ENCODE results near the gene PMVK. TPM values are rescaled to one million over a fixed set of nuclear protein-coding genes. Genes with fewer than 3 reads are reported as not detected.

The PMVK gene
- total RNA-seq, 4 donors from 2014 or later, result 15.0 to 28.2 (median 21.2) TPM

DNA sequence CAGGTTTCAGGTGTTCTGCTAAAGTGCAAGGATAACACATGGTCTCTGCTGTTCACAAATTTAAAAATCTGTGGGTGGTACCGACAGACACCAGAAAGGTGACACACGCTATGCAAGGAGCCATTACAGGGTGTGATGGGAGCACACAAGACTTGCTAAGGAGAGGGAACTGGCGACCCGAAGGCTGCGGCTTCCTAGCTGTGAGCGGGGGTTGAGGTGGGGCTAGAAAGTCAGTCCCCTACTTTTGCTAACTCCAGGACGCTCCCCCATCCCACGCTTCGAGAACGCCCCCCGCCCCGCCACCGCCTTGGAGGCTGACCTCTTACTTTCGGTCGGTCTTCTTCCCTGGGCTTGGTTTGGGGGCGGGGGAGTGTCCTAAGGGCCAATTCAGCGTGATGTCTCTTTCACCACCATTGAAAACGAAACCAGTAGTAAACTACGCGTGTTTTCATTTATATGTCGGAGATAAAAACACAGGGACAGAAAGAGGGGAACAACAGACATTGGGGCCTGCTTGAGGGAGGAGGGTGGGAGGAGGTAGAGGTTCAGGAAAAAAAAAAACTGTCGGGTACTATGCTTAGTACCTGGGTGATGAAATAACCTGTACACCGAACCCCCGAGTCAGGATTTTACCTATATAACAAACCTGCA is 39.0 kb upstream of the PMVK start:
- Histone ChIP-seq H3K27ac (peak overlapping the region; percentile 81 to 98 (median 95)), H3K9me3 (no peaks in the 10 kb centered on the region), H3K27me3 (no peaks in the 10 kb centered on the region), H3K36me3 (no peaks in the 10 kb centered on the region), H3K4me1 (peaks cover 26 to 38% of the 10 kb centered on the region in 2 donors), H3K4me3 (replicated peaks in 1 of 3) (peak overlapping the region; percentile 11 to 51 (median 16))
- WGBS, 2 donors, result 0 to 1% methylated on average over 24 of the region's 24 CpGs
- peak; percentile 63 to 66 for DNase-seq
- intact Hi-C loops (cut with DNase I), result no loop called here
- TF ChIP-seq, protein P1, sequence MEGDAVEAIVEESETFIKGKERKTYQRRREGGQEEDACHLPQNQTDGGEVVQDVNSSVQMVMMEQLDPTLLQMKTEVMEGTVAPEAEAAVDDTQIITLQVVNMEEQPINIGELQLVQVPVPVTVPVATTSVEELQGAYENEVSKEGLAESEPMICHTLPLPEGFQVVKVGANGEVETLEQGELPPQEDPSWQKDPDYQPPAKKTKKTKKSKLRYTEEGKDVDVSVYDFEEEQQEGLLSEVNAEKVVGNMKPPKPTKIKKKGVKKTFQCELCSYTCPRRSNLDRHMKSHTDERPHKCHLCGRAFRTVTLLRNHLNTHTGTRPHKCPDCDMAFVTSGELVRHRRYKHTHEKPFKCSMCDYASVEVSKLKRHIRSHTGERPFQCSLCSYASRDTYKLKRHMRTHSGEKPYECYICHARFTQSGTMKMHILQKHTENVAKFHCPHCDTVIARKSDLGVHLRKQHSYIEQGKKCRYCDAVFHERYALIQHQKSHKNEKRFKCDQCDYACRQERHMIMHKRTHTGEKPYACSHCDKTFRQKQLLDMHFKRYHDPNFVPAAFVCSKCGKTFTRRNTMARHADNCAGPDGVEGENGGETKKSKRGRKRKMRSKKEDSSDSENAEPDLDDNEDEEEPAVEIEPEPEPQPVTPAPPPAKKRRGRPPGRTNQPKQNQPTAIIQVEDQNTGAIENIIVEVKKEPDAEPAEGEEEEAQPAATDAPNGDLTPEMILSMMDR (IDR thresholded peaks at IDR 0.05), result no peak
- no peak for TF ChIP-seq POLR2A (IDR thresholded peaks at IDR 0.05)

DNA sequence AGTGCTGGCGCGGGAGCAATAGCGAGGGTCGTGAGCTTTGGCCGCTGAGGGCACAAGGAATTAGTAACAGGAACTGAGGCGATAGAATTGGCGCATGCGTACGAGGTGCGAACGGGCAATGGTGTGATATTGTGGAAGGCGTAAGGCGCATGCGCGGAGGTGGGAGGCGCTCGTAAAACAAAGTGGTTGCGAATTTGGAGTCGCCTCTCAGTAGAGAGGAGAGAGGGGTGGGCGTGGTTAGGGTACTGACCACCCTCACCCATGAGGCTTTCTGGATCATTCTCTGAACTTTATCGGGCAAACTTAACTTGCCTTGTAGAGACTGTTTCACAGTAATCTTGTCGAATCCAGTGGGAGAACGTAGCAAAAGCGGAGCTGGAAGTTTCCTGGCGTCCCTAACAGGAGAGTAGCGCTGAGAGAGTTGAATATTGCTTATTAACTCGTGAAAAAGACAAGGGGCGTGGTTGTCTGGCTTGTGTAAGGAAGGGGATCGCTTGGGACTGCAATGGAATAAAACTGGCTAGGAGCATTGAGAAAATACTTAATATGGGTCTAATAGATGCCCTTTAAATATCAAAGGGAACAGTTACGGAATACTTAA is 38.4 kb upstream of the PMVK start:
- Histone ChIP-seq H3K4me3 (replicated peaks in 1 of 3) (peak overlapping the region; percentile 11 to 51 (median 16)), H3K36me3 (no peaks in the 10 kb centered on the region), H3K27me3 (no peaks in the 10 kb centered on the region), H3K9me3 (no peaks in the 10 kb centered on the region), H3K4me1 (peaks cover 33 to 44% of the 10 kb centered on the region in 2 donors), H3K27ac (peak overlapping the region; percentile 81 to 98 (median 95))
- intact Hi-C loops (cut with DNase I), result loop anchor here (5.0 kb wide), 1 partner anchor 77 kb away; the partner anchor contains the start of gene ADAM15
- DNase-seq, result peak; percentile 96 to 97
- peak in 1 of 2 donors; percentile 84 for TF ChIP-seq POLR2A (IDR thresholded peaks at IDR 0.05)
- TF ChIP-seq, protein P1 (IDR thresholded peaks at IDR 0.05), result peak in 1 of 6 experiments; percentile 5
- 0 to 1% methylated on average over 30 of the region's 30 CpGs for WGBS, 2 donors

DNA sequence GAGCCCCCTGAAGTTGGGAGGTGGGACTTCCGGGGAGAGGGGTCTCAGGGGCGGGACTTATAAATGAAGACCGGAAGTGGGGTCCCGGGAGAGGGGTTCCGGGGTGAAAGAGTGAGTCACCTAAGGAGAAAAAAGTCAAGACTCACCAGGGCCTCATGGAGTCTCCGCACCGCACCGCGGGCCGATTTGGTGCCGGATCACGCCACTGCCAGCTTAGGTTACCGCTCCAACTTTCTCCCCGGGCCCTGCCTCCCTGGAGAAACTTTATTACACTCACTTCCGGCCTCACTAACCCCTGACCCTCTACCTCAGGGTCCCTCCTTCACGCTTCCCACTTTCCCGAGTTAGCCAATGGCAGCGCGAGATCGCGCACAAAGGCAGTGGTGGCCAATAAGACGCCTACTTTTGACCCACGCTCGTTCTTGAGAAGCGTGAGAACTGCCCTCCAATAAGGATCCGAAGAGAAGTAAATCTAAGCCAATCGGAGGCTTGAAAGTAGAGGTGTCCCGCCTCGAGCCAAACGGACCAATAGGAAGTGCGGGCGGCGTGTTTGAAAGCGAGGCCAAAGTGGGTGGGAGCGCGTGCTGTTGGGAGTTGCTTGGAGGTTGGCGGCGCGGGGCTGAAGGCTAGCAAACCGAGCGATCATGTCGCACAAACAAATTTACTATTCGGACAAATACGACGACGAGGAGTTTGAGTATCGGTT is 37.7 kb upstream of the PMVK start, which contains the start of gene CKS1B:
Gene CKS1B (plus strand): TSS at position 580 of the 706 bp plus-strand sequence. CDS start 65 bp downstream, at position 645.
- H3K9me3 ChIP-seq, result no peaks in the 10 kb centered on the region
- no peaks in the 10 kb centered on the region for H3K36me3 ChIP-seq
- H3K4me1 ChIP-seq, result peaks cover 37 to 51% of the 10 kb centered on the region in 2 donors
- peak within 1 kb of the TSS; percentile 16 to 73 (median 51) for H3K4me3 ChIP-seq (replicated peaks in 1 of 3)
- WGBS, 2 donors, result 0 to 1% methylated on average over 39 to 47 of the region's 47 CpGs
- intact Hi-C loops (cut with DNase I), result loop anchor here (5.0 kb wide), 1 partner anchor 78 kb away; the partner anchor contains the start of gene ADAM15
- TF ChIP-seq, protein P1 (IDR thresholded peaks at IDR 0.05), result no peak
- peak in 1 of 2 donors; percentile 55 for TF ChIP-seq POLR2A (IDR thresholded peaks at IDR 0.05)
- DNase-seq, result peak; percentile 97 to 98
- peak within 1 kb of the TSS; percentile 95 to 99 (median 98) for H3K27ac ChIP-seq
- H3K27me3 ChIP-seq, result no peaks in the 10 kb centered on the region

DNA sequence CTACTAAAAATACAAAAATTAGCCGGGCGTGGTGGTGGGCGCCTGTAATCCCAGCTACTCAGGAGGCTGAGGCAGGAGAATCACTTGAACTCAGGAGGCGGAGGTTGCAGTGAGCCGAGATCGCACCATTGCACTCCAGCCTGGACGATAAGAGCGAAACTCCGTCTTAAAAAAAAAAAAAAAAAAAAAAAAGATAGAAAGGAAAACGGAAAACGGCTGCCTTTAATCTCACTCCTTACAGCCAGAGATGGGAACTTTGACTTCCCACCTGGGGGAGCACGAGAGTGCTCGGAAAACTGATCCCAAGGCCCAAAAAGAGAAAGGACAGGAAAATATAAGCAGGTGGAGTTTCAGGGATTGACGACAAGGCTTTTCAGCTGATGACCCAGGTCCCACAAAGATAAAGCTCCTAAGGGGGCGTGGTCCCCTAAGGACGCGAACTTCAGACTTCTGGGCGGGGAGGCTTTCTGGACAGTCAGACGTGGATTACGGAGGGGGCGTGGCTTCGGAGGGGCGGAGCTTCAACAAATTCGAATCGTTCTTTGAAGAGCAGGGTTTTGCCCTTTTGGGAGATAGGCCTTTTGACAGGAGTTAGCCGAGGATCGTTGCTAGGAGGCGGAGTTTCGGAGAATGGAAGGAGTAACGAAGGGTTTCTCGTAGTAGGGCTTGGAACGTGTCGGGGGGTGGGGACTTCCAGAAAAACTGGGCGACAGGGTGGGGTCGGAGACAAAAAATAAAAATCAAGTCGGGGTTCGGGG is 37.0 kb upstream of the PMVK start:
- TF ChIP-seq, protein P1 (IDR thresholded peaks at IDR 0.05), result peak in 4 of 6 experiments; percentile 10 to 32 (median 24)
- peak in 1 of 2 donors; percentile 44 for TF ChIP-seq POLR2A (IDR thresholded peaks at IDR 0.05)
- WGBS, 2 donors, result 3 to 5% methylated on average over 37 of the region's 37 CpGs
- Histone ChIP-seq H3K27me3 (no peaks in the 10 kb centered on the region), H3K9me3 (no peaks in the 10 kb centered on the region), H3K36me3 (no peaks in the 10 kb centered on the region), H3K4me3 (replicated peaks in 1 of 3) (peak overlapping the region; percentile 2 to 73 (median 51)), H3K4me1 (peaks cover 37 to 58% of the 10 kb centered on the region in 2 donors), H3K27ac (peak overlapping the region; percentile 95 to 99 (median 98))
- intact Hi-C loops (cut with DNase I), result loop anchor here (5.0 kb wide), 1 partner anchor 79 kb away; the partner anchor contains the start of gene ADAM15
- peak; percentile 97 to 98 for DNase-seq

Measured in thyroid gland (tissue), 4 donors.